ENCODE data around the gene NSD2. TPM values are rescaled to one million over a fixed set of nuclear protein-coding genes. Genes with fewer than 3 reads are reported as not detected.
"Not testable (repeated sequence)": the region's sequence is repeated elsewhere in the genome, so short reads cannot be mapped to it uniquely, and the experiment has no call there.

Gene NSD2
- total RNA-seq, 1 experiment from 2014 or later, result 136 TPM

- Histone ChIP-seq H2BK12ac (ENCODE audit: insufficient read length, low read depth, low read length) (no peak overlapping the region), H2BK120ac (ENCODE audit: low read depth, low read length, poor library complexity, severe bottlenecking) (no peak overlapping the region), H3K56ac (ENCODE audit: insufficient read length, low read depth, low read length) (no peak overlapping the region), H3K9me3 (ENCODE audit: control insufficient read depth, low read depth, low read length) (no peaks in the 10 kb centered on the region), H4K20me1 (ENCODE audit: control insufficient read depth, insufficient read depth, insufficient read length) (no peaks in the 10 kb centered on the region), H2BK20ac (ENCODE audit: low read depth, low read length, poor library complexity, severe bottlenecking) (no peak overlapping the region), H3K14ac (ENCODE audit: insufficient read depth, low read length) (no peak overlapping the region), H3T11ph (ENCODE audit: low read length) (no peak overlapping the region), H3K9ac (ENCODE audit: extremely low read depth, insufficient read length, low read length) (no peak overlapping the region), H2BK5ac (ENCODE audit: insufficient read length, low read length) (no peak overlapping the region), H4K5ac (ENCODE audit: insufficient read length, low read depth, low read length) (no peak overlapping the region), H2BK15ac (ENCODE audit: low read depth, low read length) (no peak overlapping the region), H3K79me1 (ENCODE audit: insufficient read depth, low read depth, low read length, poor library complexity, severe bottlenecking) (no peaks in the 10 kb centered on the region), H4K8ac (replicated peaks; ENCODE audit: insufficient read length, low read depth, low read length) (no peak overlapping the region), H2AFZ (ENCODE audit: low read length) (no peak overlapping the region), H3K27ac (ENCODE audit: insufficient read length, low read depth, low read length) (no peak overlapping the region), H3K4me2 (ENCODE audit: insufficient read depth, insufficient read length, low read length) (no peak overlapping the region), H4K91ac (ENCODE audit: insufficient read length, low read depth, low read length) (no peak overlapping the region), H3K27me3 (ENCODE audit: insufficient read depth, low read length) (no peaks in the 10 kb centered on the region), H2AK5ac (ENCODE audit: insufficient read length, low read length) (no peak overlapping the region), H3K79me2 (ENCODE audit: insufficient read depth, low read length) (no peaks in the 10 kb centered on the region), H3K4me1 (ENCODE audit: insufficient read depth, low read length) (no peaks in the 10 kb centered on the region), H3K23ac (ENCODE audit: insufficient read length, low read depth, low read length) (no peak overlapping the region), H3K18ac (ENCODE audit: insufficient read length, low read depth, low read length) (no peak overlapping the region), H3K23me2 (ENCODE audit: insufficient read length, low read depth, low read length, poor library complexity, severe bottlenecking) (no peaks in the 10 kb centered on the region), H3K4ac (ENCODE audit: low read depth, low read length) (no peak overlapping the region)
- Mint-ChIP-seq H3K4me3 (no peak overlapping the region), H3K9me3 (no peaks in the 10 kb centered on the region), H3K4me1 (no peaks in the 10 kb centered on the region), H3K36me3 (ENCODE audit: insufficient read depth in 1 of 3, low read depth in 3 of 3) (peaks cover 23 to 61% (median 42%) of the 10 kb centered on the region in 3 experiments; a peak in 6 of 7 replicates), H3K27ac (peak overlapping the region in 2 of 3 experiments; percentile 20 to 27; a peak in 1 of 7 replicates), H3K27me3 (ENCODE audit: low read depth) (no peaks in the 10 kb centered on the region)
- no peak for DNase-seq
- TF ChIP-seq CTCF (conservative IDR thresholded peaks at IDR 0.05), result no peak
- no CpG with 5 or more reads among the region's 10 CpGs for WGBS (ENCODE audit: extremely low coverage, insufficient read length, low lambda C conversion rate)
These were observed 27.3 kb upstream of the NSD2 start for GRCh38 chr4:1843852-1844251.

- H3K9me3 Mint-ChIP-seq; H3K27ac Mint-ChIP-seq; H2AFZ ChIP-seq (ENCODE audit: low read length); H3K27ac ChIP-seq (ENCODE audit: insufficient read length, low read depth, low read length); H3K4me1 ChIP-seq (ENCODE audit: insufficient read depth, low read length); H3T11ph ChIP-seq (ENCODE audit: low read length); DNase-seq; H3K27me3 ChIP-seq (ENCODE audit: insufficient read depth, low read length); H3K56ac ChIP-seq (ENCODE audit: insufficient read length, low read depth, low read length); H3K4me1 Mint-ChIP-seq; H3K23ac ChIP-seq (ENCODE audit: insufficient read length, low read depth, low read length); H3K14ac ChIP-seq (ENCODE audit: insufficient read depth, low read length); H3K9me3 ChIP-seq (ENCODE audit: control insufficient read depth, low read depth, low read length); H3K4ac ChIP-seq (ENCODE audit: low read depth, low read length); H3K4me2 ChIP-seq (ENCODE audit: insufficient read depth, insufficient read length, low read length); H2BK120ac ChIP-seq (ENCODE audit: low read depth, low read length, poor library complexity, severe bottlenecking); H2BK5ac ChIP-seq (ENCODE audit: insufficient read length, low read length); H3K9ac ChIP-seq (ENCODE audit: extremely low read depth, insufficient read length, low read length); H3K18ac ChIP-seq (ENCODE audit: insufficient read length, low read depth, low read length); H4K20me1 ChIP-seq (ENCODE audit: control insufficient read depth, insufficient read depth, insufficient read length); H2BK20ac ChIP-seq (ENCODE audit: low read depth, low read length, poor library complexity, severe bottlenecking); H4K5ac ChIP-seq (ENCODE audit: insufficient read length, low read depth, low read length); H4K91ac ChIP-seq (ENCODE audit: insufficient read length, low read depth, low read length); H2BK15ac ChIP-seq (ENCODE audit: low read depth, low read length); H3K79me2 ChIP-seq (ENCODE audit: insufficient read depth, low read length); H2BK12ac ChIP-seq (ENCODE audit: insufficient read length, low read depth, low read length); H2AK5ac ChIP-seq (ENCODE audit: insufficient read length, low read length); H3K27me3 Mint-ChIP-seq (ENCODE audit: low read depth); H4K8ac ChIP-seq (replicated peaks; ENCODE audit: insufficient read length, low read depth, low read length); H3K23me2 ChIP-seq (ENCODE audit: insufficient read length, low read depth, low read length, poor library complexity, severe bottlenecking); H3K4me3 Mint-ChIP-seq; H3K79me1 ChIP-seq (ENCODE audit: insufficient read depth, low read depth, low read length, poor library complexity, severe bottlenecking): not testable (repeated sequence)
- WGBS (ENCODE audit: extremely low coverage, insufficient read length, low lambda C conversion rate), result no CpG with 5 or more reads among the region's 10 CpGs
- H3K36me3 Mint-ChIP-seq (ENCODE audit: insufficient read depth in 1 of 3, low read depth in 3 of 3), result peaks cover 18 to 55% (median 34%) of the 10 kb centered on the region in 3 experiments; a peak in 5 of 7 replicates
These were observed 26.6 kb upstream of the NSD2 start for GRCh38 chr4:1844618-1845017.

Measured in H9 (cell line).